SW480 (cell line): ENCODE results near the gene ANKRD60.

Experiments used
- DNase-seq: peaks from one replicate; pipeline ENCODE4 v3.0.0-alpha.2; 2016; ENCODE audit warnings: low spot score

The ANKRD60 gene

DNA sequence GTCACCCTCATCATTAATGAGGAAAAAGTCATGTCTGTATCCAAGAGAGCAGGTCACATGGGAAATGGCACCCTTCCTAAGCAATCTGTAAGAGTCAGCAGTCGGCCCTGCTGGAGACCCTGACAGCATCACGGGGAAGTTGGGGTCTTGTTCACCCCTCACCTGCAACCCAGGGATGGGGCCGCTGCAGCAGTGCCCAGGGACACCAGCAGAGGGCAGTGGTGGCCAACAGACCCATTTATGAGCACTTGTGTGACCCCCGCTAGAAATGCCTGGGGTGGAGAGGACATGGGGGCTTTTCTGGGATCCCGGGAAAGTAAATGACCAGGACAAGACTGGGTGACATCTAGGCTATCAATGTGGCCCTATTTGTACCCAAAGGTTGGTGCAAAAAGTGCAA is 35.9 kb downstream of the ANKRD60 start:
- DNase-seq = no peak

DNA sequence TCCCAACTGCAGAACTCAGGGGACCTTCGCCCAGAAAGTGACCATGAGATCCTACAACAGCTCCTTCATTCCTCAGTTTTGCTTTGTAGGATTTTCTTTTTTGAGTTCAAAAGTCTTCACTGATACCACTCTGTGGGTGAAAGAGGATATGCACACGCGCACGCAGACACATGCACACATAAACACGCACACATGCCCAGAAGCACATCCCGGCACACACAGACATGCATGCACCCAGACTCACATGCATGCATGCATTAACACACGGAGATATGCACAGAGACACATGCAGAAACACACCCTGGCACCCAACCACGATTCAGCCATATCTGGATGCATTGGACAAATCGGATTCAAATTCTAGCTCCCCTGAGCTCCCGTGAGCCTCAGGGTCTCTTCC is 36.4 kb downstream of the ANKRD60 start:
- no peak for DNase-seq

DNA sequence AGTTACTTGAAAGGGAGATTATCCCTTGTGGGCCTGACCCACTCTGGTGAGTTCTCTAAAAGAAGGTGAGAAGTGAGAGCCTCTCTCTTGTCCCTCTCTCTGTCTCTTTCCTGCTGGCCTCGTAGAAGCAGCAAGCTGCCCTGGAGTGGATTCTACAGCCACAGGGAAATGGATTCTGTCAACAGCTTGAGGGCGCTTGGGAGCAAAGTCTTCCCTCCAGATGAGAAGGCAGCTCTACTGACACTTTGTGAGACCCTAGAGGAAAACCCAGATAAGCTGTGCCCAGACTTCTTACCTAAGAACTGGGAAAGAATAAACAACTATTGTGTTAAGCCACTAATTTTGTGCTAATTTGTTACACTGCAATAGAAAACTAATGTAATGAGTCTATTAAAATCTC is 39.9 kb downstream of the ANKRD60 start:
- no peak for DNase-seq

DNA sequence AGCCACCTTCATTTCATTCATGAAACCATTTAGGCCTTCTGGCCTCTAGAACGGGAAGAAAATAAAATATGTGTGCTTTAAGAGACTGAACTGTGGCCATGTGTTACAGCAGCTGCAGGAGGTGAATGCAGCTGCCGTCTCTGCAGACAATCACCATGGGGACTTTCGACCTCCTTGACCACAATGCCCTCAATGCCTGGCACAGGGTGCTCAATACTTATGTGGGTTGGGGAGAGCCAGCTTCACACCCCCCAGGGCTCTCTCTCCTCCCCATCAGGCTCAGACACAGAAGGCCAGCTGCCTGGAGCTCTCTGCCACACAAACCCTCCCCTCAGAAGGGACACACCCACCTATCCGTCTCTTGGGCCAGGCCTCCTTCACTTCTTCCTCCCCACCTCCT is 43.5 kb downstream of the ANKRD60 start:
- DNase-seq = no peak

DNA sequence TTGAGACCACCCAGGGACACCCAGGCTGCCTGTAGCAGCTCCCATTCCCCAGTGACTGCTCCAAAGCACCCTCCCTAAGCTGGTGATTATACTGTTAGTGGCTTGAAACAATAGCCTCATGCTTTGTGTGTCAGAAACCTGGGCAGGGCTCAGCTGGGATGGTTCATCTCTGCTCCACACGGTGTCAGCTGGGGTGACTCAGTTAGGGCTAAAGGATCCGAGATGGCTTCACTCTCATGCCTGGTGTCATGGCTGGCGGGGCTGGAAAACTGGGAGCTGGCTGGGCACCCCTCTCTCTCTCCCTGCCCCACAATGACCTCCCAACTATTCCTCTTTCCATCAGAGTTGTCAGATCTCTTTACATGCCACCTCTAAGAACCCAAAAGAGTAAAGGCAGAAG is 44.4 kb downstream of the ANKRD60 start:
- no peak for DNase-seq

DNA sequence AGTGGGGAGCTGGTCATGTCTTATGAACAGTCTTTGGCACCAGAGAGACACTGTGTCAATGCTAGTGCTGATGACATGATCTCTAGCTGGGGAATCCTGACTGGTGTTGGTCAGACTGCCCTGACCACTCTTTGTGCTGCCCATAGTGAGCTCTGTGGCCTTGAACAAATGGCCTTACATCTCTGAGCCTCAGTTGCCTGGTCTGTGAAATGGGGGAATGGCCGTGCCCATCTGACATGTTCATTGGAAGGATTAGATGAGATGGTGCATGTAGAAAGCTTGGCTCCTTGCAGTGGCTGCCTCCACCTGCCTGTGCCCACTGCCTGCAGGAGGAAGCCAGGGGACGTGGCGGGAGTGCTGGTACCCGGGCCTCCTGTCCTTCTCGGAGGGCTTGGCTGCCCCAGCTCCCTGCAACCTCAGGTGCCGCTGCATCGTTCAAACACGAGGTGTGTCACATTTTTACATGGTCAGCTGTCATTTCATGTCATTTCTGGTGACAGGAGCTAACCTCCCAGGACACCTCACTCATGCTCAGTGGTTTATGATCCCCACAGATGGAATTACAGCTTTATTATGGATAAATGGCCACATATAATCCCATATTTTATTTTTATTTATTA is 45.8 kb downstream of the ANKRD60 start:
- DNase-seq = no peak

DNA sequence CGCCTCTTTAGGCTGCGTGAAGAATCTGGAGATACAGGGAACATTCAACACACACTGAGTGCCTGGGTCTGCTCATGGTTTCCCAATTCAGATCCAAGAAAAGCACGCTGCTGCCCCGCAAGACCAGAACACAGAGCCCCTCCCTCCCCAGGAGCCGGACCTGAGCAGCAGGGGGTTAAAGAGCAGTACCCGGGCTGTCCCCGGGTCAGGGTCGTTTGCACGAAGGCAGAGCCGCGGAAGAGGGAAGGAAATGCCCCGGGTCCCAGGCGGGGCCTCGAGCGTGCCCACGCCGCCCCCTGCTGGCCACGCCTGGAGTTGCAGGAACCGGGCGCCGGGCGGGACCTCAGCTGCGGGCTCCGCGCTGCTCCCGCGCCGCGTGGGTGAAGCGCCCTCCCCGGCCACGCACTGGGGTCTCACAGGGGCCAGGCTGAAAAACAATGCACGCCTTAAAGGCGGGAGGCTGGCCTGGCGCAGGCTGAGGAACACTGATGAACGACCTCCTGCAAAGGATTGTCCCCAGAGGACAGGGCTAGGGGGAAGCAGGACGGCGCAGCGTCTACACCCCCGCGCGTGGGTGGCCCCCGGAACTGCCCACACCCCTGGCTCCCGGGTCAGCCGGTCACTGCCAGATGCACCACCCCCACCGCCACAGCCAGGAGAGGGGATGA is 48.9 kb downstream of the ANKRD60 start:
- DNase-seq = peak; percentile 73

DNA sequence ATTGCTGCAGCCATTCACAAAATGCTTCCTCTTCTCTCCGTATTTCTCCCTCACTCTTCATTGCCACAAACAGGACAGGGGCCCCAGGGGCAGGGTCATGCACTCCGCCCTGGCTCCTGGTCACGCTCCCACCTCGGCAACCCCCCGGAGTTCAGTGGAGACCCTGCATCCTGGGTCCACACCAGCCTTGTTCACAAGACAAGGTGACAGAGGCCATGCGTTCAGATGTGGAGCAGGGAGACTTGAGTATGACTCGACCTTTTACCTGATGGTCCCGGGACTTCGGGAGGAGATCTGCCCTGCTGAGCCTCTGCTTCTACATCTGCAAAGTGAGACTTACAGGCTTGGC is 49.4 kb downstream of the ANKRD60 start:
- no peak for DNase-seq

DNA sequence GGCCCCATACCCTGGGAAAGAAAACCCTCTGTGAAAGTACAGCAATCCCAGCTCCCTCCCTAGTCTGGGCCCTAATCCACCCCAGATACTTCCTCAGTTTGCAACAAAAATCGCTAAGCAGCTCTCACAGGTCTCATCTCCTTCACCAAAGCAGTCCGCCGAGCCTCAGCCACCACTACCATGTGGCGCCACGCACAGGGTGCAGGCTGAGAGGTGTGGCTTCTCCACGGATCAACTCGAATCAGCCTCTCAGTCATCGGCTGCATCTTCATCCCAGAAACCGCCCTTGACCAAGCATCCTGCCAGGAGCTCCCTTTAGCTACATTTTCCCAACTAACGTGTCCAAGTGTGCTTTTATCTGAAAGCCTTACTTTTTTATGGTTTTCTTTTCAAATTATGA is 50.7 kb downstream of the ANKRD60 start:
- no peak for DNase-seq

DNA sequence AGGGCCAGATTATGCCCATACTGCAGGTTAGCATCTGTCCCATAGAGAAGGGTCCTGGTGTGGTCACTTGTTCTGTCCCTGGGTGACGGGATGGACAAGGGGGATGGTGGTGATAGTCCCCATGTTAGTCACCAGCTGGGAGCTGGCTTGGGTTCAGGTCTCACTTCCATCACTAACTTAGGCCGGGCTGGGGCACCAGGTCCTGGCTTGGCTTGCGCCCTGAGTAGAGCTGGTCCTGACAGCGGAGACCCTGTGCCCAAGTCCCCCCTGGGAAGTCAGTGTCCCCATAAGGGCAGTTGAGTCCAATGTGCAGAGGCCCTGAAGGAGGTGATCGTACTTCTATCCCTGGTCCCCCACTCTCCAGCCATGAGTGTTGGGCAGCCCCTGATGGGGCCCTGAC is 52.6 kb downstream of the ANKRD60 start:
- no peak for DNase-seq

DNA sequence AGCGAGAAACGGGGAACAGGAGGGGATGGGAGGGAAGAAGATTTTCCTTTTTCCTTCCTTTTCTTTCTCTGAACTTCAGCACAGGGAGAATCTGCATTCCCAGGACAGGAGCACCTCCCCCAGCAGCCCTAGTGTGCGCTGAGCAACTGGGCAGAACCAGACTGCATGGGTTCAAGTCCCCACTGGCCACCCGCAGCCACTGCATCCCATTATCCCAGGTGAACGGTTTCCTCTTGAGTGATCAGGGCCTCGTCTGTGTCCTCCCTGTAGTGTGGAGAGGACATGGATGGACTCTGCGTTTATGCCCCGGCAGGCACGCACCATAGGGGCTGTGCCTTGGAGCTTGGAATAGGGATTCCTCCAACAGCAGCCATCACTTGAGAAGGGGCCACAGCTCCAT is 53.0 kb downstream of the ANKRD60 start:
- DNase-seq = no peak

DNA sequence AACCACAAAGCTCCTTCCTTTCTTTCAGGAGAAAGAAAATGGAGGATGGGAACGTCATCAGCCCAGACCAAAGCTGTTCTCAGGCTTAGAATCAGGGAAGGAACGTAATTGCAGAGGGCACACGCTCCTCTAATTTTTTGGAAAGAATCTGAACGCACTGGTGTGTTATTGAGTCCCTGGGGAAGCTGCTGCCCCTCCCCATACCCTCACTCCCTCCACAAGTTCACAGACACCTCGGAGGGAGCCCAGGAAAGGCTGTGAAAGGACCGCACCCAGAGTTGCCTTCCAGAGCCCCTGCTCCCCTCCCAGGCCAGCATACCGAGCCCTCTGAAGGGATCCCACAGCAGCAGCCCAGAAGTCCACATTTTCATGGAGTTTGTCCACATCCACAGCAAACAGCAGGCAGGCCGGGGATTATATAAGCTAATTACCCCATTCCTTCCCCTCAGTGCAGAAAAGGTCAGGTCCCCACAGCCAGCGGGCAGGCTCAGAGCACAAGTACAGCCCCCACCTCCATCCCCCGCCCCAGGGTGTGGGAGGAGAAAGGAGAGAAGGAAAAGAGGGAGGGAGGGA is 53.7 kb downstream of the ANKRD60 start:
- DNase-seq = no peak

DNA sequence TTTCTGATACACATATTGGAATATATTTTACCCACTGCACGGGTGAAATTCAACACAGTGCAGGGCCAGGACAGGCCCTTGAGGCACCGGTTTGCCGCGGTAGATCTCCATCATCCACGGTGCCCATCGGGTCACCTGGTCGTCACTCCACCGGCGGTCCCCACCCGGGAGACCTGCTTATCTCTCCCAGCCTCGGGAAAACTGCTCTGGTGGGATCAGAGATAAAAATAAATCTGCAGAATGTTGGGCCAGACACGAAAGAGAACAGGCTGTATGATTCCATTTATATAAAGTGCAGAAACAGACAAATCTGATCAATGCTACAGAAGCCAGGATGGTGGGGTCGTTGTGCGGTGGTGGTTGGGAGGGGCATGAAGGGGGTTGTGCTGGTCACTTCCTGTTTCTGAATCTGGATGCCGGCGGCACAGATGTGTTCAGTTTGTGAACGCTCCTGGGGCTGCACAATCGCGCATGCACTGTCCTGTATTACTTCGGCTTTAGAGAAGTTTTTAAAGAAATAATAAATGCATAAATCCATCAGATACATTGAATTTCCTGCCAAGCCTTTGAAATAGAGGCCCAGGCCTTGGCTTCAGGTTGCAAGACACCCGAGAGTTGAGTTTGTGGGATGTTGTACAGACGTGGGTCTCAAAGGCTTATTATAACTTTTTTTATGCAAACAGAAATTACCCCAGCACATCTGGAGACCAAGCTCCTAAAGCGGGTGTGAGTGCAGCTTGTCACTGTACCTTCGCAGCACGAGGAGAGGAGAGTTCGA is 54.3 kb downstream of the ANKRD60 start:
- no peak for DNase-seq

DNA sequence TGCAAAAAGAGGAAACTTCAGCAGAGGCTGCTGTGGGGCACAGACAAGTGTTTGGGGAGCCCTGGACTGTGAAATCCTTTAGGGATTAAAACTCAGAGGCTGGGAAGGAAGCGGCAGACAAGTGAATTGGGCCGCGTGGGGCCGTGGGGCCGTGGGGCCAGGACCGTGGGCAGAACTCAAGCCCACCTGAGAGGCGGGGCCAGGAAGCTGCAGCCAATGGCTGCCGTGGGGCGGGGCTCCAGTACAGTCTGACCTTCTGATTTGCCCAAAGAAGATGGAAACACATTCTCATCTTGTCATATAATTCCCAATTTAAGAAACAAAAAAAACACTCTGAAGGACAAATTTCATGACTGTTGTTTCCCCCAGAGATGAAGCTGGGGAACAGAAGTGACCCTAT is 55.4 kb downstream of the ANKRD60 start:
- no peak for DNase-seq

DNA sequence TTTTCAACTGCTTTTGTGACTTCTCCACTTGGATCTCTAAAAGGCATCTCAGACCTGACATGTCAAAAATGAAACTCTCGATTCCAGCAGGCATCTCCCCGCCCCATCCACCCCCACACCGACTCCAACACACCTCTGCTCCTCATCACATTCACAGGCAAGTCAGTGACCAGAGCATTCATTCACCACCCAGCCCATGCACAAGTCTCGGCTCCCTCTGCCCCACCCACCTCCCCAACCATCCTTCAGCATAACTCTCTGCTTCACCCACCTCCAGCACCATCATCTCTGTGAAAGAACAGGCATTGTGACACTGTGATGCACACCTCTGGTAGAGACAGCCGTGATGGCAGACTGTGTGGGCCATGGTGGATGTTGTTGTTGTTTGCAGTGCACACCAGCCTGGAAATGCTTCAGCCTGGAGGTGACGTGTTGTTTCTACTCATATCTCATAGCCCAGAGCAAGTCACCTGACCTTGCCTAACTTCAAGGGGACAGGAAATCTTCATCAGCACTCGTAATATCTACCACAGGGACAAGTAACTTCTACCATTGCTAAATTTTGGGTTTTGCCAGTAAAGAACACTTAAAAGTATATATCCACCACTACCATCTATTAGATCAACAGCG is 56.5 kb downstream of the ANKRD60 start:
- no peak for DNase-seq

DNA sequence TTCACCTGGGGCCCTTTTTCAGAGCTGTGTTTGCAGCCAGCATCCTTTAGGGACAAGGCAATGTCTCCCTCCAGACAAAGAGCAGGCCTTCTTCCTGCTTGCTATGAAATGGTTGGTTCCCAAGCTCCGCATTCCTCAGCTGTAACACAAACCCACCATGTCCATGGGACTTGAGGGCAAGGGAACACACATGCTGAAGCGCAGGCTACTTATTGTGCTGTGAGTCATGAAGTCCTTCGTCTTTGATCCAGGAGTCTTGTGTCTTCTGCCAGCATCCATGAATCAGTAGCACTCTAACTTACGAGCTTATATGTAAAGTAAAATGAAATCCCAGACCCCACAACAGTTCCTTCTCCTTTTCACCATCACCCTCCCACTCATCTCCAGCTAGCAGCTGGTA is 59.0 kb downstream of the ANKRD60 start:
- peak; percentile 41 for DNase-seq

DNA sequence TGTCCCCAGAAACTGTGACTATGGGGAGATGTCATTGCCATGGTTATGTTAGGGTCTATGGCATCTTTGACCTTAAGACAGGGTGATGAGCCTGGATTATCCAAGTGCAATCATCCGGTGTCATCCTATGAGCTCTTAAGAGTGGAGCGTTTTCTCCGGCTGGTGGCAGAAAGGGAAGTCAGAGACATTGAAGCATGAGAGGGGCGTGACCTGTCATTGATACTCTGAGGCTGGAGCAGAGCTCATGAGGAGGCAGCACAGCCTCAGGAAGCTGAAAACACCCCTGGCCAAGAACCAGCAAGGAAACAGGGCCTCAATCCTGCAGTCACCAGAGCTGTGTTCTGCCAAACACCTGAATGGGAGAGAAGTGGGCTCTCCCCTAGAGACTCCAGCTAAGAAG is 59.6 kb downstream of the ANKRD60 start:
- DNase-seq = no peak

DNA sequence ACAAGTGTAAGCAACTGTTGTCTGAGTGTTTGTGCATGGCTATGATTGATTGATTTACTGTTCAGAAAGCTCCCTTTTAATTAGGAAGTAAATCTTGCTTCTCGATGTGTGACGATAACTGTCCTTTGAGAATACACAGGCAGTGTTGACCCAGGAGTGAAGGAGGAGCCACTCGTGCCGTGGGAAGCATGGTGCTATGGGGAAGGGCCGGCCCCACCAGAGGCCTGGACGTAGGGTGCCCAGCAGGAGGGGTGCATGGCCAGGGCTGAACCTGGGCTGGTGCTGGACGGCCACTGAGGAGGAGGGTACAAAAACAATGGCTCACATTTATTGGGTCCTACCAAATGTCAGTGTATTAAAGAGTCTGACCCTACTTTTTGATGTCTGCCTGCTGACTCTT is 60.7 kb downstream of the ANKRD60 start:
- DNase-seq = no peak
